ENCODE data around the gene CCDC93. TPM values are rescaled to one million over a fixed set of nuclear protein-coding genes. Genes with fewer than 3 reads are reported as not detected.

CCDC93 gene
- total RNA-seq = 40.5 and 47.7 TPM in 2 replicates

- DNase-seq (ENCODE audit: insufficient read length, low spot score, missing footprints) = peak; percentile 99
- peak within 1 kb of the TSS; percentile 97 for H3K4me3 ChIP-seq (ENCODE audit: insufficient read depth, low read length)
These were observed at the start of gene CCDC93 for GRCh38 chr2:118013724-118014491. Gene CCDC93, minus strand, starts transcription at chr2:118014070. Its CDS starts 75 bp downstream, at chr2:118013995.

GRCh38 chr2:118062669-118063068 lies 48.8 kb upstream of the CCDC93 start:
- no peaks in the 10 kb centered on the region for H4K20me1 ChIP-seq (ENCODE audit: insufficient read depth, low read length)
- peaks cover 30% of the 10 kb centered on the region for H3K4me1 ChIP-seq (ENCODE audit: insufficient read depth, low read length)
- H3K4me3 ChIP-seq (ENCODE audit: insufficient read depth, low read length) = no peak overlapping the region
- H3K9me3 ChIP-seq (ENCODE audit: low read depth, low read length) = no peaks in the 10 kb centered on the region
- H3K27me3 ChIP-seq (ENCODE audit: insufficient read depth, low read length) = no peaks in the 10 kb centered on the region
- no peaks in the 10 kb centered on the region for H3K36me3 ChIP-seq (ENCODE audit: insufficient read depth, low read length)
- no peak for TF ChIP-seq CTCF (IDR thresholded peaks at IDR 0.05; ENCODE audit: extremely low read depth, low read depth, low read length)
- no peak overlapping the region for H2AFZ ChIP-seq (ENCODE audit: low read length)
- H3K27ac ChIP-seq (ENCODE audit: low read depth, low read length) = no peak overlapping the region
- no peaks in the 10 kb centered on the region for H3K79me2 ChIP-seq (ENCODE audit: insufficient read depth, low read length)
- no peak overlapping the region for H3K4me2 ChIP-seq (ENCODE audit: insufficient read depth, low read length)
- no peak for DNase-seq (ENCODE audit: insufficient read length, low spot score, missing footprints)

More at GRCh38 chr2:118013724-118014491, at the start of gene CCDC93:
- H3K79me2 ChIP-seq (ENCODE audit: insufficient read depth, low read length) = peaks cover 50% of the 10 kb centered on the region
- no peaks in the 10 kb centered on the region for H3K9me3 ChIP-seq (ENCODE audit: low read depth, low read length)
- peaks cover 18% of the 10 kb centered on the region for H3K4me1 ChIP-seq (ENCODE audit: insufficient read depth, low read length)
- no peak for TF ChIP-seq CTCF (IDR thresholded peaks at IDR 0.05; ENCODE audit: extremely low read depth, low read depth, low read length)
- H4K20me1 ChIP-seq (ENCODE audit: insufficient read depth, low read length) = peaks cover 25% of the 10 kb centered on the region
- peak within 1 kb of the TSS; percentile 97 for H2AFZ ChIP-seq (ENCODE audit: low read length)
- peak within 1 kb of the TSS; percentile 71 for H3K27ac ChIP-seq (ENCODE audit: low read depth, low read length)
- H3K36me3 ChIP-seq (ENCODE audit: insufficient read depth, low read length) = peaks cover 3% of the 10 kb centered on the region
- H3K27me3 ChIP-seq (ENCODE audit: insufficient read depth, low read length) = no peaks in the 10 kb centered on the region
- peak within 1 kb of the TSS; percentile 93 for H3K4me2 ChIP-seq (ENCODE audit: insufficient read depth, low read length)

- Histone ChIP-seq H3K4me2 (ENCODE audit: insufficient read depth, low read length) (peak overlapping the region; percentile 37), H3K4me1 (ENCODE audit: insufficient read depth, low read length) (peaks cover 30% of the 10 kb centered on the region), H3K36me3 (ENCODE audit: insufficient read depth, low read length) (no peaks in the 10 kb centered on the region), H3K4me3 (ENCODE audit: insufficient read depth, low read length) (no peak overlapping the region), H2AFZ (ENCODE audit: low read length) (no peak overlapping the region), H4K20me1 (ENCODE audit: insufficient read depth, low read length) (no peaks in the 10 kb centered on the region), H3K27me3 (ENCODE audit: insufficient read depth, low read length) (no peaks in the 10 kb centered on the region), H3K79me2 (ENCODE audit: insufficient read depth, low read length) (no peaks in the 10 kb centered on the region), H3K27ac (ENCODE audit: low read depth, low read length) (peak overlapping the region; percentile 76), H3K9me3 (ENCODE audit: low read depth, low read length) (no peaks in the 10 kb centered on the region)
- TF ChIP-seq CTCF (IDR thresholded peaks at IDR 0.05; ENCODE audit: extremely low read depth, low read depth, low read length) = no peak
- no peak for DNase-seq (ENCODE audit: insufficient read length, low spot score, missing footprints)
These were observed 48.2 kb upstream of the CCDC93 start for GRCh38 chr2:118062048-118062447.

GRCh38 chr2:118061135-118061955 lies 47.5 kb upstream of the CCDC93 start:
- Histone ChIP-seq H3K4me2 (ENCODE audit: insufficient read depth, low read length) (peak overlapping the region; percentile 37), H4K20me1 (ENCODE audit: insufficient read depth, low read length) (no peaks in the 10 kb centered on the region), H3K36me3 (ENCODE audit: insufficient read depth, low read length) (no peaks in the 10 kb centered on the region), H3K4me1 (ENCODE audit: insufficient read depth, low read length) (peaks cover 30% of the 10 kb centered on the region), H3K79me2 (ENCODE audit: insufficient read depth, low read length) (no peaks in the 10 kb centered on the region), H2AFZ (ENCODE audit: low read length) (no peak overlapping the region), H3K27ac (ENCODE audit: low read depth, low read length) (peak overlapping the region; percentile 76), H3K9me3 (ENCODE audit: low read depth, low read length) (no peaks in the 10 kb centered on the region), H3K27me3 (ENCODE audit: insufficient read depth, low read length) (no peaks in the 10 kb centered on the region), H3K4me3 (ENCODE audit: insufficient read depth, low read length) (no peak overlapping the region)
- peak; percentile 39 for DNase-seq (ENCODE audit: insufficient read length, low spot score, missing footprints)
- TF ChIP-seq CTCF (IDR thresholded peaks at IDR 0.05; ENCODE audit: extremely low read depth, low read depth, low read length) = peak; percentile 79

Data from osteoblast (primary cell).